Head of caudate nucleus (tissue), 42 donors: ENCODE data around the gene PRR12.

Experiments used
- DNase-seq, 42 donors: peaks; one replicate each; pipeline versions ENCODE4 v3.0.0 to v3.0.0-alpha.2; 2020 to 2021; ENCODE audit warnings: mixed read lengths in 7 of 42
- intact Hi-C: fragments of 100-400 bp; cut with DNase I; formaldehyde crosslinking; loops from one replicate; pipeline ENCODE4 v1.15.0; 2022

PRR12 gene, protein sequence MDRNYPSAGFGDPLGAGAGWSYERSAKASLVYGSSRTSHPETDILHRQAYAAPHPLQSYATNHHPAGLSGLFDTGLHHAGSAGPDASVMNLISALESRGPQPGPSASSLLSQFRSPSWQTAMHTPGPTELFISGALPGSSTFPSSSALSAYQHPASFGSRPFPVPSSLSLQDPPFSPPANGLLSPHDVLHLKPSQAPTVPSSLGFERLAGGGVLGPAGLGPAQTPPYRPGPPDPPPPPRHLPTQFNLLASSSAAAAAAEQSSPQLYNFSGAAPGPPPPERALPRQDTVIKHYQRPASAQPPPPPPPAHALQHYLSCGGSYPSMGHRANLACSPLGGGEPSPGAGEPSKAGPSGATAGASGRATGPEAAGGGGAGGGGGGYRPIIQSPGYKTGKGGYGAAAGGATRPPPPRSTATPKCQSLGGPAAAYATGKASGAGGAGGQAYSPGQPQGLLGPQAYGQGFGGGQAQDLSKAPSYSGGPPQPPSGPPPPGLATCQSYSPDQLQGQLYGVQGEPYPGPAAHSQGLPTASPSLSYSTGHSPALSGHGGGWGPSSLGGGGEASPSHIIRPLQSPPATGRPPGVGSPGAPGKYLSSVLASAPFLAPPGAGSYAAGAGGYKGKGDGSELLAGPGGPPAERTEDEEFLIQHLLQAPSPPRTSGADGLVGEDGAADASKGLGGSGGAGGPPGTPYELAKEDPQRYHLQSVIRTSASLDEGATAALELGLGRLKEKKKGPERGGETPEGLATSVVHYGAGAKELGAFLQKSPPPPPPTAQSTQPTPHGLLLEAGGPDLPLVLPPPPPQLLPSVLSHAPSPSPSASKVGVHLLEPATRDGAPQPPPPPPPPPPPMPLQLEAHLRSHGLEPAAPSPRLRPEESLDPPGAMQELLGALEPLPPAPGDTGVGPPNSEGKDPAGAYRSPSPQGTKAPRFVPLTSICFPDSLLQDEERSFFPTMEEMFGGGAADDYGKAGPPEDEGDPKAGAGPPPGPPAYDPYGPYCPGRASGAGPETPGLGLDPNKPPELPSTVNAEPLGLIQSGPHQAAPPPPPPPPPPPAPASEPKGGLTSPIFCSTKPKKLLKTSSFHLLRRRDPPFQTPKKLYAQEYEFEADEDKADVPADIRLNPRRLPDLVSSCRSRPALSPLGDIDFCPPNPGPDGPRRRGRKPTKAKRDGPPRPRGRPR (N-terminal part only)

DNA sequence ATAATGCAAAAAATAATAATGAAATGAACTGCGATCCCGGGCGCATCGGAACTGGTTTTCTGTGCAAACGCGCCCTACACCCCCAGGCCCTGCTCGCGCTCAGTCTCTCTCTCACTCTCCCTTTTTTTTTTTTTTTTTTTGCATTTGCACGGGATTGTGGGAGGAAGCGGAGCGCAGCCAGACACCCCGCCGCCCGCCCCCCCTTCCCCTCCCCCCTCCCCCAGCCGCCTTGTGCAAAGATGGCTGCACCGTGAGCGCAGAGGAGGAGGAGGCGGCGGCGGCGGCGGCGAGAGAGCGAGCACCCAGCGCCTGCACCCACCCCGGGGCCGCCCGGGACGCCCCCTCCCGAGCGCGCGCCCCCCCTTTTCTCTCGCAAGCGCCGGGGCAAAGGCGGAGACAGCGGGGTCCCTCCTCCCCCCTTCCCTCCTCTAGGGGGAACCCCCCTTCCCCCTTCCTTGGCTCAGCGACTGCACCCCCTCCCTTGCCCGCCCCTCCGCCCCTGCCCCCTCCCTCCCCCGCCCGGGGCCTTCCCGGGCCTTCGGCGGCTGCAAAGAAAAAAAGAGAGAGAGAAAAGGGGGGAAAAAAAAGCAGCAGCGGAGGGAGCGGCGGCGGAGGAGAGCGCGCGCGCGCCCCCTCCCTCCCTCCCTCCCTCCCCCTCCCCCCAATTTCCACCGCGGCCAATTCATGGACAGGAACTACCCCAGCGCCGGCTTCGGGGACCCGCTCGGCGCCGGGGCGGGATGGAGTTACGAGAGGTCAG lies at the start of gene PRR12:
Gene PRR12 (plus strand): TSS at position 212 of the 760 bp plus-strand sequence. CDS start 473 bp downstream, at position 685.
- intact Hi-C loops, result loop anchor here (5.0 to 10.0 kb wide), 2 partner anchors 46 to 74 kb away; partner anchors contain the start of genes BCL2L12 and IRF3
- peak in 41 of 42 donors; percentile 43 to 87 (median 71) for DNase-seq

DNA sequence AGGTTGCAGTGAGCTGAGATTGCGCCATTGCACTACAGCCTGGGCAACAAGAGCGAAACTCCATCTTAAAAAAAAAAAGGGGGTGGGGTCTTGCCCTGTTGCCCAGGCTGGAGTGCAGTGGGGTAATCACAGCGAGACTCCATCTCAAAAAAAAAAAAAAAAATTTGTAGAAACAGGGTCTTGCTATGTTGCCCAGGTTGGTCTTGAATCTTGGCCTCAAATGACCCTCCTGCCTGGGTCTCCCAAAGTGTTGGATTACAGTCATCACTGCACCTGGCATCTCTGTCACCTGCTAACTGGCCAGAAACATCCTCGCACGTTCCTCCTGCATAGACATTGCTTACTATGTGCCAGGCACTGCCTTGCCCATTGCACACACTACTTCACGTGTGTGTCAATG lies 49.1 kb upstream of the PRR12 start:
- DNase-seq, result no peak
- intact Hi-C loops, result no loop called here

DNA sequence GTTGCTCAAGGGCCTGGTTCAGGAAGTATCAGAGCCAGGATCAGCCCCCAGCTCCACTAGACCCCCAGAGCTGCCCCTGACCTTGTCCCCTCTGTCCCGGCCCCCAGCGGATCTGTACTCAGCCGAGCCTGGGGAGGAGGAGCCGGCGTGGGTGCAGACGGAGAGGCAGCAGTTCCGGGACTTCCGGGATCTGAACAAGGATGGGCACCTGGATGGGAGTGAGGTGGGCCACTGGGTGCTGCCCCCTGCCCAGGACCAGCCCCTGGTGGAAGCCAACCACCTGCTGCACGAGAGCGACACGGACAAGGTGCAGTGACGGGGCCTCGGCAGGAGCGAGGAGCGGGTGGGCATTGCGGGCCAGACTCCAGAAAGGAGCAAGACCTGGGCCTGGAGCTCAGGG lies 48.5 kb upstream of the PRR12 start:
- intact Hi-C loops, result no loop called here
- DNase-seq, result no peak

- intact Hi-C loops, result no loop called here
- no peak for DNase-seq
Measured at GRCh38 chr19:49543032-49543431, 48.0 kb upstream of the PRR12 start.

DNA sequence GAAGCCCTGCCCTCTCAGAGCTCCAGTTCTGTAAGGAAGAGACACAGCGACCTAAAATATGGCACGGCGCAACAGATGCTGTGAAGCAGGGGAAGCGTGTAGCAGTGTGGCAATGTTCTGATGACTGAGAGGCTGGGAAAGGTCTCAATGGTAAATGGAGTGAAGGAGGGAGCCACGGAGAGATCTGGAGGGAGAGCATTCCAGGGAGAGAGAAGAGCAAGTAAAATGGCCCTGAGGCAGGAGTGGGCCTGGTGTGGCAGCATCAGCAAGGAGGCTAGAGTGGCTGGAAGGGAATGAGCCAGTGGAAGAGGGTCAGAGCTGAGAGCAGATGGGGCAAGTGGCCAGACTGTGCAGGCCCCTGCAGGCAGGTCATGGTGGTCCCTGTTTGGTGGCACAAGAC lies 46.8 kb upstream of the PRR12 start:
- intact Hi-C loops, result no loop called here

GRCh38 chr19:49546825-49547565 lies 44.0 kb upstream of the PRR12 start:
- intact Hi-C loops, result loop anchor here (2.0 kb wide), 1 partner anchor 72 kb away; the partner anchor contains the start of gene FLT3LG
- peak in 39 of 42 donors; percentile 33 to 92 (median 74) for DNase-seq

More for the DNA sequence above, 46.8 kb upstream of the PRR12 start:
- no peak for DNase-seq

GRCh38 chr19:49549045-49549444 lies 41.9 kb upstream of the PRR12 start:
- intact Hi-C loops, result no loop called here
- no peak for DNase-seq

DNA sequence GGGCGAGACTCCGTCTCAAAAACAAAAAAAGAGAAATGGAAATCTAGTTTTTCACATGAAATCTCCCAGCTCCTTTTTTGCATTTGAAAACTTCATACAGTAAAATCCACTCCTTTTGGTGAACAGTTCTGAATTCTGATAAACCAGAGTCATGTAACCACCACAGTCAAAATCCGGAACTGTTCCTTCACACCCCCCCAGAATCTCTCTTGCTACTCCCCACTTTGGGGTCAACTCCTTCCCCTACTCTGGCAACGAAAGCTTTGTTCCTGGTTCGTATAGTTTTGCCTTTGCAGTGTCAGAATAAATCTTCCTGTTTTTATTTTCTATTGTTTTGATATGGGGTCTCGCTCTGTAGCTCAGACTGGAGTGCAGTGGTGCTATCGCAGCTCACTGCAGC lies 39.5 kb upstream of the PRR12 start:
- no peak for DNase-seq
- intact Hi-C loops, result no loop called here

GRCh38 chr19:49552749-49553148 lies 38.2 kb upstream of the PRR12 start:
- intact Hi-C loops, result no loop called here
- DNase-seq, result no peak

GRCh38 chr19:49553451-49554271 lies 37.3 kb upstream of the PRR12 start:
- intact Hi-C loops, result no loop called here
- no peak for DNase-seq

DNA sequence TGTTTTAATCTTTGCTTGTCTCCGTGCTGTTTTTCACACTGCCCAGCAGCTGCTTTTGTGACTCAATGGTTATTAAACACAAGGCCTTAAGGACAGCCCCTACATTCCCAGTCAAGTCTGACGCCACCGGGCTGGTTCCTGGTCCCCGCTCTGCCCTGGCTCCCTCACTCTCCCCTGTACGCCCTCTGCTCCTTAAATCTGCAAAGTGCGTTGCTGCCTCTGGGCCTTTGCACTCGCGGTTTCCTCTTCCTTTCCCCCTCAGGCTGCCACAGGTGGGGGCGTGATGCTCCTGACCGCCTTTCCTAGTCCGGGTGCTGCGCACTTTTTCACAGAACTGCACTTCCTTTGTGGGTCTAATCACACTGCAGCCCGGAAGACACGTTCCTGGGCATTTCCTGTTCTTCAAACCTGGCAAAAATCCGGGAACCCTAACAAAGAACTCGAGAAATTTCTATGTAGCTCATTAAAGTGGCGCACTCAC lies 36.2 kb upstream of the PRR12 start:
- intact Hi-C loops, result no loop called here
- DNase-seq, result no peak

GRCh38 chr19:49555600-49556411 lies 35.2 kb upstream of the PRR12 start:
- peak in 6 of 42 donors; percentile 11 to 61 (median 36) for DNase-seq
- intact Hi-C loops, result no loop called here

DNA sequence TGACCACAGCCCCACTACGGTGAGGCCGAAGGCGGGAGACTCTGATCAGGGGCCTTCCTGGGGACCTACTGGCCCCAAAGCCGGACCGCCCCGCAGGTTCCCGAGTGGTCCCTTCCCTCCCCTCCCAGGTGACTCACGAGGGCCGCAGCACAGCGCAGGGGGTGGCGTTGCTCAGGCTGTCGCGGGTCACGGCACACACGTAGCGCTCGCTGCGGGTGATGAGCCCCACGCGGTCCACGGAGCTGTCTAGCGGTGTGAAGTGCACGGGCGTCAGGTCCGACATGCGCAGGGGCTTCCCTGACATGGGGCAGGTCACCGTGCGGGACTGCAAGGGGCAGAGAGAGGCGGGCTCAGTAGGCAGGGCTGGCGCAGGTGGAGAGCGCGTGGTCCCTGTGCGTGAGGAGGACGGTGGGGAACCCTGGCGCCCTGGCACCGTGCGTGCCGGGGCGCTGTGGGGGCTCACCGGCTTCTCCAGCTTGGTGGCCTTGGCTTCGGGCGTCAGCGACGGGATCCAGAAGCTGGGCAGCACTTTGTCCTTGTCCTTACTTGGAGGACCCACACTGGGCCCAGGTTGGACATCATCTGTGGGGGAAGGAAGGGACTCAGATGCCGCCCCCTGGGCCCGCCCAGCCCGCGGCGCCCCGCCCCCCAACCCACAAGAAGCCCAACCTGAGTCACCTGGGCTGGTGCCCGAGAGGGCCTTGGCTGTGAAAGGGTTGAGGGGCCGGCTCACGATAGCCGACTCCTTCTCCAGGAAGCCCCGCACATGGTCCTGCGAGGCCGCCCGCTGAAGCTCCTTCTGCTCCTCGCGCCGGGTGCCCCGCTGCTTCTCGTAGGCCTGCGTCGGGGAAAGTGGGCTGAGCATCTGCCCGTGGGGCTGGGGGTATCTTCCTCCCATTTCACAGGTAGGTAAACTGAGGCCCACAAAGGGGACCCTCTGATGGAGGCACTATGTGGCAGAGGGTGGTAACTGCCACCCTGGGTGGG lies 34.3 kb upstream of the PRR12 start:
- intact Hi-C loops, result no loop called here
- no peak for DNase-seq

GRCh38 chr19:49557641-49558325 lies 33.2 kb upstream of the PRR12 start:
- DNase-seq, result no peak
- intact Hi-C loops, result no loop called here
